B cell (primary cell): Measurements from ENCODE around the gene SYTL1. TPM values are rescaled to one million over a fixed set of nuclear protein-coding genes. Genes with fewer than 3 reads are reported as not detected.

Experiments
- ATAC-seq: fragments of 200-7000 bp; cut with Tn5 transposase; one replicate; pipeline ENCODE4 v1.10.0; 2021; ENCODE audit warnings: low read depth, mild to moderate bottlenecking, moderate number of reproducible peaks, moderate library complexity
- CTCF ChIA-PET: fragments of 350-600 bp; sonication (Branson Sonifier 250); formaldehyde crosslinking; loops from one replicate; lab custom pipeline; 2021; ENCODE audit warnings: antibody characterized with exemption, inconsistent platforms; lab: Charles Lee
- POLR2A ChIA-PET: fragments of 350-600 bp; sonication (Branson Sonifier 250); formaldehyde crosslinking; loops from one replicate; lab custom pipeline; 2021; ENCODE audit warnings: antibody characterized with exemption; lab: Charles Lee
- DNase-seq: peaks from one replicate; pipeline ENCODE4 v3.0.0; 2013
- H2AFZ ChIP-seq: 2 replicates; pipeline ENCODE4 v1.6.1; 2012; ENCODE audit warnings: mild to moderate bottlenecking, low read depth, low read length; ENCODE audit not compliant: insufficient read depth, poor library complexity, severe bottlenecking
- H3K27ac ChIP-seq, 2 donors: 1 replicate in 1 of 2; 2 replicates in 1 of 2; pipeline ENCODE4 v1.5.1; 2012 to 2013; ENCODE audit warnings: low read length in 2 of 2, mild to moderate bottlenecking in 2 of 2, moderate library complexity in 1 of 2
- H3K27me3 ChIP-seq, 4 experiments: fragments of 200-600 bp in 1 of 4; sonication (generic) in 1 of 4; replicated peaks in 1 of 4; 1 replicate in 2 of 4; 2 replicates in 2 of 4; pipeline versions ENCODE4 v1.6.1 to v1.7.0; 2013 to 2016; ENCODE audit warnings: low read length in 3 of 4, mild to moderate bottlenecking in 2 of 4, mixed read lengths in 1 of 4, moderate library complexity in 1 of 4; ENCODE audit not compliant: insufficient read depth in 4 of 4, control insufficient read depth in 3 of 4; ENCODE audit errors: control extremely low read depth in 1 of 4
- H3K36me3 ChIP-seq, 2 experiments: replicated peaks in 1 of 2; 1 replicate in 1 of 2; 2 replicates in 1 of 2; pipeline versions ENCODE4 v1.6.1 to v1.7.1; 2013; ENCODE audit warnings: low read length in 1 of 2; ENCODE audit not compliant: insufficient read depth in 2 of 2, control insufficient read depth in 1 of 2; ENCODE audit errors: control extremely low read depth in 1 of 2, extremely low read depth in 1 of 2
- H3K4me1 ChIP-seq, 2 donors: fragments of 200-600 bp in 1 of 2; sonication (generic) in 1 of 2; 1 replicate in 1 of 2; 2 replicates in 1 of 2; pipeline versions ENCODE4 v1.5.1 to v1.6.1; 2013 to 2017; ENCODE audit warnings: low read length in 2 of 2; ENCODE audit not compliant: control insufficient read depth in 2 of 2, insufficient read depth in 2 of 2
- H3K4me2 ChIP-seq: replicated peaks from 2 replicates; pipeline ENCODE3; 2012; ENCODE audit warnings: mild to moderate bottlenecking, low read depth, low read length; ENCODE audit not compliant: poor library complexity, severe bottlenecking
- H3K4me3 ChIP-seq, 5 experiments: fragments of 200-600 bp in 1 of 5; sonication (generic) in 1 of 5; 1 replicate in 3 of 5; 2 replicates in 2 of 5; pipeline versions ENCODE4 v1.5.1 to v1.7.0; 2011 to 2016; ENCODE audit warnings: low read length in 4 of 5, mild to moderate bottlenecking in 4 of 5, low read depth in 2 of 5, control low read depth in 1 of 5, moderate library complexity in 1 of 5; ENCODE audit not compliant: insufficient read depth in 1 of 5; ENCODE audit errors: control extremely low read depth in 1 of 5, extremely low read depth in 1 of 5
- H3K79me2 ChIP-seq: fragments of 200-600 bp; sonication (generic); one replicate; pipeline ENCODE4 v1.6.0; 2016; ENCODE audit warnings: low read length; ENCODE audit not compliant: control insufficient read depth, insufficient read depth
- H3K9ac ChIP-seq: fragments of 200-600 bp; sonication (generic); 2 replicates; pipeline ENCODE4 v1.6.1; 2017; ENCODE audit warnings: mild to moderate bottlenecking, low read length, moderate library complexity
- H3K9me3 ChIP-seq, 3 donors: one replicate each; pipeline versions ENCODE4 v1.6.1 to v1.7.1; 2013; ENCODE audit warnings: low read length in 2 of 3; ENCODE audit not compliant: control insufficient read depth in 2 of 3, insufficient read depth in 1 of 3; ENCODE audit errors: control extremely low read depth in 1 of 3
- H4K20me1 ChIP-seq: 2 replicates; pipeline ENCODE4 v1.6.0; 2012; ENCODE audit warnings: mild to moderate bottlenecking, low read length; ENCODE audit not compliant: insufficient read depth, control insufficient read depth, poor library complexity, severe bottlenecking
- H3K27ac Mint-ChIP-seq: one replicate; pipeline ENCODE4 v1.8.0; 2021; ENCODE audit warnings: mixed read lengths
- H3K27me3 Mint-ChIP-seq: one replicate; pipeline ENCODE4 v1.8.0; 2021; ENCODE audit warnings: mixed read lengths
- H3K4me1 Mint-ChIP-seq: one replicate; pipeline ENCODE4 v1.8.0; 2021; ENCODE audit warnings: mixed read lengths
- H3K4me3 Mint-ChIP-seq: one replicate; pipeline ENCODE4 v1.8.0; 2021; ENCODE audit warnings: mixed read lengths
- H3K9me3 Mint-ChIP-seq: one replicate; pipeline ENCODE4 v1.8.0; 2022; ENCODE audit warnings: mixed read lengths; ENCODE audit not compliant: insufficient read depth
- EZH2 ChIP-seq: IDR thresholded peaks from 2 replicates; pipeline ENCODE4 v1.6.1; 2012; ENCODE audit warnings: borderline replicate concordance, low read depth, mild to moderate bottlenecking, moderate library complexity, low read length; ENCODE audit not compliant: insufficient read depth, poor library complexity, severe bottlenecking
- WGBS: methylation state at CpG from one replicate; pipeline ENCODE4 v1.1.5; 2013; ENCODE audit warnings: missing lambda C conversion rate; ENCODE audit not compliant: insufficient coverage; 5-methylcytosine and 5-hydroxymethylcytosine counted together
- intact Hi-C: fragments of 100-400 bp; cut with micrococcal nuclease; formaldehyde crosslinking; loops from one replicate; pipeline ENCODE4 v1.10.0; 2022
- polyA plus RNA-seq: library from polyadenylated mRNA; depleted of rRNA; stranded (reverse); fragments of >200 nt; gene quantifications from 2 replicates; pipeline ENCODE4 v1.2.3, GENCODE V29; 2012
- total RNA-seq, 2 donors: library from RNA; stranded (reverse); fragments of 120-200 nt in 1 of 2; gene quantifications; 1 replicate in 1 of 2; 2 replicates in 1 of 2; pipeline versions ENCODE4 v1.2.3 to v1.2.4, GENCODE V29; 2013 to 2022
- TF ChIP-seq, protein P1 (sequence below): fragments of 200-600 bp; IDR thresholded peaks from one replicate; pipeline ENCODE4 v1.8.0; 2022; ENCODE audit warnings: antibody characterized with exemption, mild to moderate bottlenecking

The SYTL1 gene
- total and polyA plus RNA-seq, 2 donors (not counting 1 experiment from before 2014, with no cell fraction given), result 159 to 444 TPM

DNA sequence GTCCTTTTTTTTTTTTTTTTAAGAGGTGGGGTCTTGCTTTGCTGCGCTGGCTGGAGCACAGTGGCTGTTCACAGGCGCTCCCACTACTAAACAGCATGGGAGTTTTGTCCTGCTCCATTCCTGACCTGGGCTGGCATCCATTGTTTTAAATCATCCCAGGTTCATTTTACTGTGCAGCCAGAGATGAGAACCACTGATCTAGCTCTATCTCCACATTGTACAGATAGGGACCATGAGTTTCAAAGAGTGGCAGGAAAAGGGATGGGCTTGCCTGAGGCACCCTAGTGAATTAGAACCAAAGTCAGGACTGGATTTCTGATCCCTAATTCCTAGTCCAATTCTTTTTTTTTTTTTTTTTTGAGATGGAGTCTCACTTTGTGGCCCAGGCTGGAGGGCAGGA is 27.1 kb upstream of the SYTL1 start:
- H3K27ac ChIP-seq, result no peak overlapping the region
- no peaks in the 10 kb centered on the region for H3K27me3 ChIP-seq
- intact Hi-C loops, result no loop called here
- Mint-ChIP-seq H3K9me3 (no peaks in the 10 kb centered on the region), H3K4me1 (no peaks in the 10 kb centered on the region), H3K27ac (no peak overlapping the region), H3K4me3 (no peak overlapping the region), H3K27me3 (peaks cover 6% of the 10 kb centered on the region)
- H3K9me3 ChIP-seq, result no peaks in the 10 kb centered on the region
- no peak overlapping the region for H2AFZ ChIP-seq
- H3K9ac ChIP-seq, result no peak overlapping the region
- H3K4me3 ChIP-seq, result no peak overlapping the region
- CTCF ChIA-PET, result interaction anchor here (0.7 to 9.9 kb wide), 3 partner anchors 11 to 74 kb away, joined by 3 to 77 read pairs (median 4); no protein-coding TSS in a partner anchor
- ATAC-seq (no peak), DNase-seq (no peak)
- H3K79me2 ChIP-seq, result no peaks in the 10 kb centered on the region
- no peak overlapping the region for H3K4me2 ChIP-seq
- no CpG with 5 or more reads among the region's 2 CpGs for WGBS
- no peak for TF ChIP-seq EZH2
- TF ChIP-seq, protein P1, sequence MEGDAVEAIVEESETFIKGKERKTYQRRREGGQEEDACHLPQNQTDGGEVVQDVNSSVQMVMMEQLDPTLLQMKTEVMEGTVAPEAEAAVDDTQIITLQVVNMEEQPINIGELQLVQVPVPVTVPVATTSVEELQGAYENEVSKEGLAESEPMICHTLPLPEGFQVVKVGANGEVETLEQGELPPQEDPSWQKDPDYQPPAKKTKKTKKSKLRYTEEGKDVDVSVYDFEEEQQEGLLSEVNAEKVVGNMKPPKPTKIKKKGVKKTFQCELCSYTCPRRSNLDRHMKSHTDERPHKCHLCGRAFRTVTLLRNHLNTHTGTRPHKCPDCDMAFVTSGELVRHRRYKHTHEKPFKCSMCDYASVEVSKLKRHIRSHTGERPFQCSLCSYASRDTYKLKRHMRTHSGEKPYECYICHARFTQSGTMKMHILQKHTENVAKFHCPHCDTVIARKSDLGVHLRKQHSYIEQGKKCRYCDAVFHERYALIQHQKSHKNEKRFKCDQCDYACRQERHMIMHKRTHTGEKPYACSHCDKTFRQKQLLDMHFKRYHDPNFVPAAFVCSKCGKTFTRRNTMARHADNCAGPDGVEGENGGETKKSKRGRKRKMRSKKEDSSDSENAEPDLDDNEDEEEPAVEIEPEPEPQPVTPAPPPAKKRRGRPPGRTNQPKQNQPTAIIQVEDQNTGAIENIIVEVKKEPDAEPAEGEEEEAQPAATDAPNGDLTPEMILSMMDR, result no peak
- no peaks in the 10 kb centered on the region for H4K20me1 ChIP-seq
- POLR2A ChIA-PET, result interaction anchor here (0.7 kb wide), 1 partner anchor 291 kb away, joined by 4 read pairs; no protein-coding TSS in a partner anchor
- no peaks in the 10 kb centered on the region for H3K4me1 ChIP-seq
- no peaks in the 10 kb centered on the region for H3K36me3 ChIP-seq

DNA sequence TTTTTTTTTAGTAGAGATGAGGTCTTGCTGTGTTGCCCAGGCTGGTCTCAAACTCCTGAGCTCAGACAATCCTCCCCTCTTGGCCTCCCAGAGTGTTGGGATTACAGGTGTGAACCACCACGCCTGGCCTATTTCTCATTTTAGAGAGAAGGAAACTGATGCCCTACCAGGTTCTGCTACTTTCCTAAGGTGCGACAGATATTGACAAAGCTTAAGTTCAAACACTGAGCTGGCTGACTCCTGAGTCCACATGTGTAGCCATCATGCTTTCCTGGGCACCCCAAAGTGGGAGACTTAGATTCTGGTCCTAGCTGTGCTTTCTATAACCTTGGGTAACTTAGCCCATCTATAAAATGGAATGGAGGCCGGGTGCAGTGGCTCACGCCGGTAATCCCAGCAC is 25.0 kb upstream of the SYTL1 start:
- POLR2A ChIA-PET, result no interaction called here

More for the DNA sequence above, 25.0 kb upstream of the SYTL1 start:
- peaks cover 8% of the 10 kb centered on the region for H3K4me1 Mint-ChIP-seq
- Histone ChIP-seq H4K20me1 (no peaks in the 10 kb centered on the region), H3K27me3 (no peaks in the 10 kb centered on the region), H3K4me3 (no peak overlapping the region), H3K27ac (no peak overlapping the region), H2AFZ (no peak overlapping the region), H3K79me2 (peaks cover 9% of the 10 kb centered on the region), H3K36me3 (no peaks in the 10 kb centered on the region), H3K9me3 (no peaks in the 10 kb centered on the region), H3K4me1 (peaks cover 6 to 9% of the 10 kb centered on the region in 2 donors), H3K9ac (no peak overlapping the region), H3K4me2 (no peak overlapping the region)
- 96% methylated on average over 5 of the region's 5 CpGs for WGBS
- H3K27ac Mint-ChIP-seq, result no peak overlapping the region
- DNase-seq (no peak), ATAC-seq (no peak)
- intact Hi-C loops, result no loop called here
- CTCF ChIA-PET, result interaction anchor here (0.7 to 9.9 kb wide), 6 partner anchors 15 to 346 kb away, joined by 3 to 77 read pairs (median 4); no protein-coding TSS in a partner anchor
- no peak overlapping the region for H3K4me3 Mint-ChIP-seq
- peaks cover 12% of the 10 kb centered on the region for H3K27me3 Mint-ChIP-seq
- no peaks in the 10 kb centered on the region for H3K9me3 Mint-ChIP-seq
- TF ChIP-seq, protein P1, result no peak
- TF ChIP-seq EZH2, result no peak
